K562 (cell line): ENCODE results near the gene NMRAL1. TPM values are rescaled to one million over a fixed set of nuclear protein-coding genes. Genes with fewer than 3 reads are reported as not detected.
A peak's percentile ranks its signal among the peaks of the same experiment; 100 is the strongest.

Experiments
- ARID2 ChIP-seq: fragments of 450-650 bp; IDR thresholded peaks from 2 replicates; pipeline ENCODE4 v1.6.1; 2017; ENCODE audit warnings: antibody characterized with exemption, mild to moderate bottlenecking
- ETS2 ChIP-seq: IDR thresholded peaks from 2 replicates; pipeline ENCODE4 v1.6.1; 2016; ENCODE audit warnings: borderline replicate concordance, missing genetic modification characterization, mild to moderate bottlenecking, moderate library complexity, missing compliant biosample characterization; ENCODE audit not compliant: poor library complexity, severe bottlenecking
- GATAD2B ChIP-seq: fragments of 450-650 bp; IDR thresholded peaks from 2 replicates; pipeline ENCODE4 v1.6.1; 2017; ENCODE audit warnings: mild to moderate bottlenecking, borderline replicate concordance
- HDAC2 ChIP-seq: fragments of 450-650 bp; IDR thresholded peaks from 2 replicates; pipeline ENCODE4 v1.6.1; 2016; ENCODE audit warnings: mild to moderate bottlenecking
- HMGN3 ChIP-seq: IDR thresholded peaks from 2 replicates; pipeline ENCODE4 v1.6.1; 2011; ENCODE audit warnings: borderline replicate concordance, low read depth, mild to moderate bottlenecking, mixed read lengths, low read length; ENCODE audit not compliant: insufficient read length; ENCODE audit errors: extremely low read depth
- HOXB6 ChIP-seq: fragments of 250-450 bp; sonication (Bioruptor Pico); IDR thresholded peaks from 2 replicates; pipeline ENCODE4 v1.5.1; 2022; ENCODE audit warnings: mild to moderate bottlenecking, borderline replicate concordance
- MAZ ChIP-seq, 2 experiments: fragments of 450-650 bp in 1 of 2; sonication (generic) in 1 of 2; formaldehyde crosslinking; IDR thresholded peaks in 1 of 2; conservative IDR thresholded peaks in 1 of 2; 2 replicates each; pipeline versions ENCODE4 v1.4.0 to v1.5.0; 2020; ENCODE audit warnings: mild to moderate bottlenecking in 1 of 2, missing genetic modification reagents in 1 of 2
- MBD1 ChIP-seq: fragments of 250-450 bp; sonication (Bioruptor Pico); IDR thresholded peaks from 2 replicates; pipeline ENCODE4 v1.8.0; 2022; ENCODE audit warnings: inconsistent platforms
- POU5F1 ChIP-seq: fragments of 150-350 bp; IDR thresholded peaks from 2 replicates; pipeline ENCODE4 v1.6.1; 2014; ENCODE audit warnings: borderline replicate concordance, low read length, low read depth, mild to moderate bottlenecking; ENCODE audit not compliant: partially characterized antibody
- PURB ChIP-seq: sonication (generic); formaldehyde crosslinking; IDR thresholded peaks from 2 replicates; pipeline ENCODE4 v1.9.0; 2021; ENCODE audit warnings: low read depth, mild to moderate bottlenecking, missing genetic modification reagents
- SETDB1 ChIP-seq: IDR thresholded peaks from one replicate; pipeline ENCODE4 v1.6.1; 2012; ENCODE audit warnings: low read length, control low read depth, inconsistent platforms
- ZBTB26 ChIP-seq: fragments of 450-650 bp; formaldehyde crosslinking; IDR thresholded peaks from 2 replicates; pipeline ENCODE4 v1.4.0; 2022; ENCODE audit warnings: missing genetic modification characterization
- ZBTB8A ChIP-seq: fragments of 450-650 bp; IDR thresholded peaks from 2 replicates; pipeline ENCODE4 v1.6.1; 2018; ENCODE audit warnings: mild to moderate bottlenecking, moderate library complexity; ENCODE audit not compliant: partially characterized antibody
- ZBTB9 ChIP-seq: fragments of 450-650 bp; formaldehyde crosslinking; IDR thresholded peaks from 2 replicates; pipeline ENCODE4 v1.4.0; 2020; ENCODE audit warnings: mild to moderate bottlenecking, moderate library complexity
- ZNF140 ChIP-seq: fragments of 250-450 bp; sonication (Bioruptor Pico); IDR thresholded peaks from 2 replicates; pipeline ENCODE4 v1.8.0; 2021; ENCODE audit warnings: moderate library complexity, mild to moderate bottlenecking, inconsistent platforms
- ZNF184 ChIP-seq: sonication (generic); formaldehyde crosslinking; IDR thresholded peaks from 2 replicates; pipeline ENCODE4 v1.5.0; 2020; ENCODE audit warnings: missing genetic modification reagents
- ZNF232 ChIP-seq: sonication (generic); formaldehyde crosslinking; IDR thresholded peaks from 2 replicates; pipeline ENCODE4 v1.8.0; 2022; ENCODE audit warnings: mild to moderate bottlenecking, missing genetic modification reagents
- ZNF586 ChIP-seq: fragments of 450-650 bp; formaldehyde crosslinking; conservative IDR thresholded peaks from 2 replicates; pipeline ENCODE4 v1.4.0; 2020; ENCODE audit warnings: mild to moderate bottlenecking, moderate library complexity
- ZNF695 ChIP-seq: fragments of 450-650 bp; formaldehyde crosslinking; IDR thresholded peaks from 2 replicates; pipeline ENCODE4 v1.4.0; 2020; ENCODE audit warnings: mild to moderate bottlenecking, moderate library complexity
- ZNF76 ChIP-seq: fragments of 250-450 bp; sonication (Bioruptor Pico); IDR thresholded peaks from 2 replicates; pipeline ENCODE4 v1.4.0; 2020; ENCODE audit warnings: mild to moderate bottlenecking, moderate library complexity, borderline replicate concordance
- polyA plus RNA-seq, 8 experiments: library from polyadenylated mRNA; depleted of rRNA in 4 of 8; stranded (reverse) in 5 of 8; unstranded in 3 of 8; fragments of >200 nt; fragmentation: Nextera tagmentation in 2 of 8; fragmentation: Illumina TruSeq in 1 of 8; extraction: Ambion mirVana in 2 of 8; extraction: Trizol in 1 of 8; gene quantifications; 2 replicates each; pipeline versions ENCODE4 v1.2.1 to v1.2.3, GENCODE V29; 2011 to 2014; ENCODE audit warnings: inconsistent platforms in 1 of 8, missing spikeins in 1 of 8
- total RNA-seq, 7 experiments: library from RNA; depleted of rRNA in 6 of 7; stranded (reverse); fragments of >200 nt in 6 of 7; fragmentation: Illumina TruSeq in 2 of 7; extraction: Trizol in 2 of 7; gene quantifications; 2 replicates each; pipeline versions ENCODE4 v1.2.1 to v1.2.3, GENCODE V29; 2011 to 2021; ENCODE audit warnings: low replicate concordance in 1 of 7

NMRAL1 gene
- total and polyA plus RNA-seq, 9 of the 15 experiments (the other 6 are each of a cell fraction or from before 2014, with no cell fraction given) = 6.3 to 116 (median 63.2) TPM

GRCh38 chr16:4425378-4426020, 48.9 kb downstream of the NMRAL1 start, which contains the start of gene DNAJA3 (continued):
- TF ChIP-seq ZNF695 (no peak), MBD1 (no peak), SETDB1 (no peak), ETS2 (tag) (no peak), ZNF586 (CRISPR knock-in tag) (no peak), ZNF140 (CRISPR knock-in tag) (no peak), HMGN3 (peak; percentile 78), ARID2 (no peak), GATAD2B (no peak), ZNF232 (no peak; the same call in 1 of the 2 replicates), ZBTB9 (CRISPR knock-in tag) (no peak; the same call in 1 of the 2 replicates), ZBTB26 (CRISPR knock-in tag) (no peak), HDAC2 (no peak; the same call in 1 of the 2 replicates), PURB (CRISPR knock-in tag) (no peak), ZNF76 (CRISPR knock-in tag) (0 out of 2 replicates have a peak, but pooled peaks have one; percentile 31), MAZ (CRISPR knock-in tag; conservative IDR thresholded peaks at IDR 0.05 in 1 of 2, IDR thresholded peaks at IDR 0.05 in 1 of 2) (peak; percentile 46 to 62), HOXB6 (CRISPR knock-in tag) (no peak), ZNF184 (CRISPR knock-in tag) (no peak), ZBTB8A (no peak), POU5F1 (peak; percentile 97)
